Coronary artery (tissue), 2 donors: ENCODE results near the gene SYK.

Experiments
- DNase-seq: peaks from one replicate; pipeline ENCODE4 v3.0.0-alpha.2; 2017; ENCODE audit warnings: low spot score
- H3K27ac ChIP-seq, 2 donors: fragments of 200-600 bp; sonication (generic); one replicate each; pipeline ENCODE4 v1.5.1; 2016 to 2019
- H3K4me3 ChIP-seq: fragments of 200-600 bp; sonication (generic); 2 replicates; pipeline ENCODE4 v1.5.1; 2016; ENCODE audit warnings: mild to moderate bottlenecking, moderate library complexity
- CTCF ChIP-seq: fragments of 200-600 bp; sonication (generic); IDR thresholded peaks from one replicate; pipeline ENCODE4 v1.5.1; 2019; ENCODE audit warnings: antibody characterized with exemption

Gene SYK

DNA sequence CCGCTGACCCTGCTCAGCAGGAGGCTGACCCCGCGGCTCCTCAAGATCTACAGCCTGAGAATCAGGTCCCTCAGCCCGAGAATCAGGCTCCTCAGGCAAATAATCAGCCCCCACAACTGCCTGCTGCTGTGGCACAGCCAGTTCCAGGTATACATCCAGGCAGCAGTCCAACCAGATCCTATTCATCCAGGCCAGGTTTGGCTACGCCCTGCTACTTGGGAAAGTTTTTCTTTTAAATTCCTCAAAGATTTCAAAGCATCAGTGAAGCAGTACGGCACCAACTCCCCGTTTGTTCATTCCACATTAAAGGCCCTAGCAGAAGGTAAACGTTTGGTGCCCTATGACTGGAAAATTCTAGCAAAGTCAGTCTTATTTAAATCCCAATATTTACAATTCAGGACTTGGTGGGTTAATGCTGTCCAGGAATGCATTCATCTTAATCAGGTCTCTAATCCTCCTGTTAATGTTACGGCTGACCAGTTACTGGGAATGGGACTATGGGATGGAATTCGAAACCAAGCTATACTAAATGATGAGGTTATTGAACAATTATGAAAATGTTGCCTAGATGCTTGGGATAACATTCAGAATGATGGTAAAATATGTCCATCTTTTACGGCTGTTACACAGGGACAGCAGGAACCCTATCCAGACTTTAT, 102.3 kb downstream of the SYK start:
- no peak for TF ChIP-seq CTCF
- Histone ChIP-seq H3K4me3 (no peak overlapping the region), H3K27ac (no peak overlapping the region)
- peak; percentile 24 for DNase-seq

DNA sequence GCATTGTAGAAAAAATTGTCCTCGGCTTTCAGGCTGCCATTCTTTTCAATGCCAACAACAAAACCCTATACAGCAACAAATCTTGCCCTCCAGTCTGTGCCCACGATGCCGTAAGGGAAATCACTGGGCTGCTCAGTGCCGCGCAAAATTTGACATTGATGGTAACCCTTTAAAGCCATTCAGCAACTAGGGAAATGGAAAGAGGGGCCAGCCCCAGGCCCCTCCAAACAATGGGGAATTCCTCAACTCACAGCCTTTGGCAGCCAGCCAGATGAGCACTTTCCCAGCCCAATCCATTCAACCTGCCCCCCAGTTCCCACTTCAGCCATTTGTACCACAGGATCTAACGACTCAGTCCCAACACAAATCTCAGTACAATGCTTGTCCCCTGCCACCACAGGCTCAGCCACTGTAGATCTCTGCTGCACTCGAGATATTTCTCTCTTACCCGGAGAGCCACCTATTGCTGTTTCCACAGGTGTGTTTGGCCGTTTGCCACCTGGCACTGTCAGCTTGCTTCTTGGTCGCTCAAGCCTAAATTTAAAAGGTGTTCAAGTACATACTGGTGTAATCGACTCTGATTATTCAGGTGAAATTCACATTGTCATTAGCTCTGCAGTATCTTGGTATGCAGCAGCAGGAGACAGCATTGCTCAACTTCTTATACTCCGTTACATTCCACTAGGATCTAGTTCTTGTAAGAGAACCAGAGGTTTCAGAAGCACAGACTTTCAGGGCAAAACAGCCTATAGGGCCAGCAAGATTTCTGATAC, 103.3 kb downstream of the SYK start:
- no peak overlapping the region for H3K27ac ChIP-seq
- peak; percentile 43 for DNase-seq
- no peak overlapping the region for H3K4me3 ChIP-seq
- TF ChIP-seq CTCF: no peak

DNA sequence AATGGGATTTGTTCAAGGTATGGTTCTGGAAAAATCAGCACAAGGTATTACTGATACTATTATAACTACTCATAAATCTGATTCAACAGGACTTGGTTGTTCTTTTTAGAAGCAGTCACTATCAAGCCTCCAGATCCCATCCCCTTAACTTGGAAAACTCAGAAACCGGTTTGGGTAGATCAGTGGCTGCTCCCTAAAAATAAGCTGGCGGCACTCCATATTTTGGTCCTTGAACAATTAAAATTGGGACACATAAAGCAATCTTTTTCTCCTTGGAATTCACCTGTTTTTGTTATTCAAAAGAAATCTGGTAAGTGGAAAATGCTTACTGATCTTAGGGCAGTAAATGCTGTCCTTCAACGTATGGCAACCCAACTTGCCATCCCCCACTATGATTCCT, 104.2 kb downstream of the SYK start:
- Histone ChIP-seq H3K27ac (no peak overlapping the region), H3K4me3 (no peak overlapping the region)
- no peak for DNase-seq
- TF ChIP-seq CTCF: no peak

GRCh38 chr9:90906316-90907055, 104.9 kb downstream of the SYK start:
- Histone ChIP-seq H3K27ac (no peak overlapping the region), H3K4me3 (no peak overlapping the region)
- TF ChIP-seq CTCF: no peak
- peak; percentile 56 for DNase-seq

GRCh38 chr9:90907056-90907445, 105.4 kb downstream of the SYK start:
- DNase-seq: peak; percentile 56
- Histone ChIP-seq H3K27ac (no peak overlapping the region), H3K4me3 (no peak overlapping the region)
- TF ChIP-seq CTCF: no peak

DNA sequence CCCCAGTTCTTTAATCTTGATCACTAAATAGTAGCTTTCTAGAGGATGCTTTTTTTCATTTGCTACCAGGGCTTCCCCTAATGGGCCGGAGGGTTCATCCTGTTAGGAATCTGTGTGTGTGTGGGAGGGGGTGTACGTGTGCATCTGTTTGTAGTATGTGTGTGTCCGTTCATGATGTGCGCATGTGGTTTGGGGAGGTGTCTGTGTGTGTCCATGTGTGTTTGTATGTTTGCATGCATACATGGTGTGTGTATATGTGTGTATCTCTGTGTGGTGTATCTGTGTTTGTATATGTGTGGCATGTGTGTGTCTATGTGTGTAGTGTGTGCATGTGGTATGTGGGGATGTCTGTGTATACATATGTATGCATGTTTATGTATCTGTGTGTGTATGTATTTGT, 106.2 kb downstream of the SYK start:
- peak; percentile 12 for DNase-seq
- no peak overlapping the region for H3K27ac ChIP-seq
- no peak overlapping the region for H3K4me3 ChIP-seq
- TF ChIP-seq CTCF: no peak
